GM21619 (cell line): ENCODE measurements around the gene ZNF239.
"Not testable (repeated sequence)": the region's sequence is repeated elsewhere in the genome, so short reads cannot be mapped to it uniquely, and the experiment has no call there.

ENCODE experiments used
- ATAC-seq: cut with Tn5 transposase; IDR thresholded peaks from one replicate; pipeline ENCODE4 v1.9.1; 2021; ENCODE audit not compliant: unreplicated experiment

The ZNF239 gene

DNA sequence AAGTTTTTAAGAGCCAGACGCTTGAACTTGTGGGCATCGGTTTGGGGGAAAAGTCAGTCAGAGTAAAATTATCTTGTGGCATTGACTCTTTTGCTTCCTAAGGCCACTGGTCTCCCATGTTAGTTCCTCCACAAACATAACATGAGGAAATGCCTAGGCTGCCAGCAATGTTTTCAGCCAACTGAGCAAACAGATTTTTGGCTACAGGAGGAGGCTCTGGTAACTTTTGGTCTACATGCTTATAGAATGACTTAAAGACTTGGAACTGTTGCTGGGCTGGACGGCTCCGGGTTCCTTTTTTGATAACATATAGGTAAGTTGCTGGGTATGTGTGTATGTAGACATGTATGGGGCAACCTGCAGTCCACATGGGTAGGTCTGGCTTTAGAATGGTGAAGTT lies 9.6 kb upstream of the ZNF239 start:
- no peak for ATAC-seq

DNA sequence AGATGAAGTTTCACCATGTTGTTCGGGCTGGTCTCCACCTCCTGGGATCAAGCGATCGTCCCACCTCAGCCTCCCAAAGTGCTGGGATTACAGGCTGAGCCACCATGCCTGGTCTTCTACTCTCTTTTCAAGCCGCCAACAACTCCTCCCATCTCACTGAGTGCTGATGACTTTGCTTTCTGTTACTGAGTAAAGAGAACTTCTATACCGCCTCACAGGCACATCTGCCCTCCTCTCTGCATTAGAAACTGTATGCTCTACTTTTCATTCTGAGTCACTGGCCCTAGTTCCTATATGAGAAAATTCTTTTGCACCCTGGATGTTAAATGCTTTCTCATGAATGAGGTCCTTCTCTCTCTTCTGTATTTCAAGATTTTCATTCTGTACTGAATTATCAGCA lies 2.2 kb upstream of the ZNF239 start:
- no peak for ATAC-seq

GRCh38 chr10:43576062-43576461 lies 1.6 kb upstream of the ZNF239 start:
- no peak for ATAC-seq

DNA sequence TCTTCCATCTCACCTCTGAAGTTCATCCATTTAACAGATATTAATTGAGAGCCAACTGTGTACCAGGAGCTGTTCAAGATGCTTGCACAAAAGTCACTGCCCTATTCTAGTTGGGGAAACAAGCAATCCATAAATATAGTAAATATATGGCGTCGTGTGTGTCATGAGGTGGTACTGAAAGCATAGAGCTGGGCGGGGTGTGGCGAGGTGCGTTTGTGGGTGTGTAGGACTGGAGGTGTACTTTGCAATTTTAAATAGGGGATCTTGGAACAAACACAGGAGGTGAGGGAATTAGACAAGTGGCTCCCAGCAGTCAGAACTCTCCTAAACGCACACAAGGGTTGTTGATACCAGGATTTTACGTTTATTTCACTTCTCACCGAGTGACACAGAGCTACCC lies 490 bp upstream of the ZNF239 start:
- ATAC-seq, result no peak

DNA sequence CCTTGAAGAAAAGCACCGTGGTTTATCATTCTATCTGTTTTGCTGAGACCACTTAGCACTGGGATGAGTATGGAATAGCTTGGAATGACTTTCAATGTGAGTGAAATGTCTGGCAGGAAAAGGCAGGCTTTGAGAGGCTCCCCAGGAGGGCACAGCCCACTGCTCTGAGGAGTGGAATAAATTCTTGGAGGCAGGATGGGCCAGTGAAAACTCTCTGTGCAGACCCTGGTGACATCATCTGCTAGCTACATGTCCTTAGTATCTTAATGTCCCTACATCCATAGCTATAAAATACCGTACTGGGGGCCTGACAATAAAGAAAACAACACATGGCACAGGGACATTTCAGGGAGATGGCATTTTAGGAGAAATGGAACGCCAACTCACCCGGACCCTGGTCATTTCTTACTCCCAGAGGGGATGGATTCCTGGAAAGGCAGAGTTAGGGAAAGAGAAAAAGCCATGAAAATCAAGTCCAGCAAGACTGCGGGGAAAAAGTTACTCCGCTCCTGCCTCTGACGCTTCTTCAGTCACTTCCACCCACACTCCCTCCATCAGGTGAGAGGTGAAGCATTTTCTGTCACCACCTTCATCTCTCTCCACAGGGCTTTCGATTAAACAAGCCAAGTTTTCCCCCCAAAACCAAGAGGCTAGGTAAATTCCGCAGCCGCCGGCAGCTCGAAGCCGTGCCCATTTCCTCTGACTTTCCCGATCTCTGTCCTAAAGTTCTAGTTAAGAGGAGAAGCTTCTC lies 991 bp downstream of the ZNF239 start:
- no peak for ATAC-seq

GRCh38 chr10:43570971-43571370 lies 3.4 kb downstream of the ZNF239 start:
- no peak for ATAC-seq

GRCh38 chr10:43569681-43570080 lies 4.7 kb downstream of the ZNF239 start:
- no peak for ATAC-seq

- ATAC-seq, result no peak
Measured at GRCh38 chr10:43557214-43557613, 17.2 kb downstream of the ZNF239 start.

GRCh38 chr10:43543746-43544145 lies 30.7 kb downstream of the ZNF239 start:
- not testable (repeated sequence) for ATAC-seq

DNA sequence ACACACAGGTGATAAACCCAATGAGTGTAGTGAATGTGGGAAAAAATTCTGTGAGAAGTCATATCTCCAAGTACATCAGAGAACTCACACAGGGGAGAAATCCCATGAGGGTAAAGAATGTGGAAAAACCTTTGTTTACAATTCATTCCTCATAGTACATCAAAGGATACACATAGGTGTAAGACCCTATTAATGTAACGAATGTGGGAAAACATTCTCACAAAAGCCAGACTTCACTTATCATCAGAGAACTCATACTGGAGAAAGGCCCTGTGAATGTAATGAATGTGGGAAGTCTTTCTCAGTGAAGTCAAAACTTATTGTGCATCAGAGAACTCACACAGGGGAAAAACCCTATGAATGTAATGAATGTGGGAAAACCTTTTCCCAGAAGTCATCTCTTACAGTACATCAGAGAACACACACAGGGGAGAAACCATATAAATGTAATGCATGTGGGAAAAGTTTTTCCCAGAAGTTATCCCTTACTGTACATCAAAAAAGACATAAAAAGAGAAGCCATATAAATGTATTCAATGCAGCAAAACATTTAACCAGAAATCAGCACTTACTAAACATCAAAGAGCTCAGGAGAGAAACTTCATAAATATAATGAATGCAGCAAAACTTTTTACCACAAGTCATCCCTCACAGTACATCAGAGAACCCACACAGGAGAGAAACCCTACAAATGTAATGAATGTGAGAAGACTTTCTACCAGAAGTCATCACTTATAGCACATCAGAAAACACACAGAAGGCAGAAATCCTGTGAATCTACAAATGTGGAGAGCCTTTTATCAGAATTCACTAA lies 49.8 kb downstream of the ZNF239 start:
- no peak for ATAC-seq
